ENCODE measurements around the gene PDE9A. TPM values are rescaled to one million over a fixed set of nuclear protein-coding genes. Genes with fewer than 3 reads are reported as not detected.

Gene PDE9A
- total RNA-seq, 1 donor from 2014 or later = 31.4 TPM

- H3K4me3 Mint-ChIP-seq = no peak overlapping the region
- H3K4me1 Mint-ChIP-seq = no peaks in the 10 kb centered on the region
- peaks cover 23% of the 10 kb centered on the region for H3K36me3 Mint-ChIP-seq (ENCODE audit: low read depth)
- H3K27me3 Mint-ChIP-seq (ENCODE audit: low read depth) = no peaks in the 10 kb centered on the region
- no peak for TF ChIP-seq CTCF (conservative IDR thresholded peaks at IDR 0.05)
- no peaks in the 10 kb centered on the region for H3K9me3 Mint-ChIP-seq
- H3K27ac Mint-ChIP-seq (ENCODE audit: unreplicated experiment) = no peak overlapping the region
- DNase-seq (ENCODE audit: low read depth, low spot score) = no peak
Observed at GRCh38 chr21:42770717-42771502, 117.5 kb downstream of the PDE9A start.

- Mint-ChIP-seq H3K4me3 (no peak overlapping the region), H3K4me1 (no peaks in the 10 kb centered on the region), H3K27ac (ENCODE audit: unreplicated experiment) (peak overlapping the region; percentile 50), H3K36me3 (ENCODE audit: low read depth) (peaks cover 25% of the 10 kb centered on the region), H3K9me3 (no peaks in the 10 kb centered on the region), H3K27me3 (ENCODE audit: low read depth) (no peaks in the 10 kb centered on the region)
- DNase-seq (ENCODE audit: low read depth, low spot score) = no peak
- TF ChIP-seq CTCF (conservative IDR thresholded peaks at IDR 0.05) = no peak
Observed at GRCh38 chr21:42771503-42771805, 118.0 kb downstream of the PDE9A start.

- Mint-ChIP-seq H3K9me3 (no peaks in the 10 kb centered on the region), H3K36me3 (ENCODE audit: low read depth) (peaks cover 20% of the 10 kb centered on the region), H3K27ac (ENCODE audit: unreplicated experiment) (no peak overlapping the region), H3K27me3 (ENCODE audit: low read depth) (peaks cover 8% of the 10 kb centered on the region), H3K4me3 (no peak overlapping the region), H3K4me1 (peaks cover 13% of the 10 kb centered on the region)
- no peak for DNase-seq (ENCODE audit: low read depth, low spot score)
- no peak for TF ChIP-seq CTCF (conservative IDR thresholded peaks at IDR 0.05)
Observed at GRCh38 chr21:42775123-42775522, 121.7 kb downstream of the PDE9A start.

- Mint-ChIP-seq H3K36me3 (ENCODE audit: low read depth) (peaks cover 20% of the 10 kb centered on the region), H3K4me3 (no peak overlapping the region), H3K4me1 (peaks cover 20% of the 10 kb centered on the region), H3K27me3 (ENCODE audit: low read depth) (peaks cover 16% of the 10 kb centered on the region), H3K9me3 (no peaks in the 10 kb centered on the region), H3K27ac (ENCODE audit: unreplicated experiment) (no peak overlapping the region)
- TF ChIP-seq CTCF (conservative IDR thresholded peaks at IDR 0.05) = no peak
- no peak for DNase-seq (ENCODE audit: low read depth, low spot score)
Observed at GRCh38 chr21:42775891-42776290, 122.5 kb downstream of the PDE9A start.

GRCh38 chr21:42777064-42777756 is 123.8 kb downstream of the PDE9A start:
- no peak overlapping the region for H3K27ac Mint-ChIP-seq (ENCODE audit: unreplicated experiment)
- no peak for DNase-seq (ENCODE audit: low read depth, low spot score)

More at GRCh38 chr21:42777064-42777756, 123.8 kb downstream of the PDE9A start:
- Mint-ChIP-seq H3K36me3 (ENCODE audit: low read depth) (peaks cover 19% of the 10 kb centered on the region), H3K4me3 (peak overlapping the region; percentile 21), H3K9me3 (no peaks in the 10 kb centered on the region), H3K4me1 (peaks cover 31% of the 10 kb centered on the region), H3K27me3 (ENCODE audit: low read depth) (peaks cover 28% of the 10 kb centered on the region)
- no peak for TF ChIP-seq CTCF (conservative IDR thresholded peaks at IDR 0.05)

Measured in neural crest cell (in vitro differentiated cells).